RWPE2 (cell line): ENCODE data around the gene SIPA1L3.

Experiments used
- ATAC-seq: fragments of 200-7000 bp; cut with Tn5 transposase; 3 replicates; pipeline ENCODE4 v1.9.1; 2021; ENCODE audit warnings: low read depth
- DNase-seq: peaks from one replicate; pipeline ENCODE4 v3.0.0-alpha.2; 2020; ENCODE audit warnings: low spot score
- H3K27ac ChIP-seq: fragments of 450-650 bp; 2 replicates; pipeline ENCODE4 v1.5.1; 2017; ENCODE audit warnings: mild to moderate bottlenecking; ENCODE audit not compliant: poor library complexity, severe bottlenecking
- H3K27me3 ChIP-seq: fragments of 250-450 bp; sonication (Bioruptor Pico); 2 replicates; pipeline ENCODE4 v1.5.1; 2021; ENCODE audit warnings: mild to moderate bottlenecking, moderate library complexity; ENCODE audit not compliant: insufficient read depth, poor library complexity, severe bottlenecking
- H3K36me3 ChIP-seq: fragments of 250-450 bp; sonication (Bioruptor Pico); 2 replicates; pipeline ENCODE4 v1.5.1; 2020; ENCODE audit warnings: low read depth, mild to moderate bottlenecking, moderate library complexity
- H3K4me1 ChIP-seq: fragments of 250-450 bp; sonication (Bioruptor Pico); 2 replicates; pipeline ENCODE4 v1.5.1; 2021; ENCODE audit warnings: mild to moderate bottlenecking, moderate library complexity; ENCODE audit not compliant: insufficient read depth, poor library complexity, severe bottlenecking
- H3K4me3 ChIP-seq: fragments of 250-450 bp; sonication (Bioruptor Pico); 2 replicates; pipeline ENCODE4 v1.5.1; 2021; ENCODE audit warnings: mild to moderate bottlenecking, moderate library complexity; ENCODE audit not compliant: severe bottlenecking
- H3K9me3 ChIP-seq: fragments of 250-450 bp; sonication (Bioruptor Pico); 2 replicates; pipeline ENCODE4 v1.5.1; 2021; ENCODE audit warnings: mild to moderate bottlenecking, moderate library complexity; ENCODE audit not compliant: severe bottlenecking
- CTCF ChIP-seq: fragments of 450-650 bp; IDR thresholded peaks from one replicate; pipeline ENCODE4 v1.5.1; 2017; ENCODE audit warnings: mild to moderate bottlenecking, moderate library complexity; ENCODE audit not compliant: poor library complexity, severe bottlenecking

Gene SIPA1L3

GRCh38 chr19:37981785-37982475 lies 74.9 kb downstream of the SIPA1L3 start:
- no peaks in the 10 kb centered on the region for H3K27me3 ChIP-seq
- peak overlapping the region; percentile 99 for H3K27ac ChIP-seq
- peaks cover 9% of the 10 kb centered on the region for H3K36me3 ChIP-seq
- no peaks in the 10 kb centered on the region for H3K9me3 ChIP-seq
- DNase-seq = no peak
- TF ChIP-seq CTCF = no peak
- no peak overlapping the region for H3K4me3 ChIP-seq
- peaks cover 46% of the 10 kb centered on the region for H3K4me1 ChIP-seq
- no peak for ATAC-seq

- Histone ChIP-seq H3K4me3 (no peak overlapping the region), H3K9me3 (no peaks in the 10 kb centered on the region), H3K27ac (peak overlapping the region; percentile 99), H3K36me3 (peaks cover 9% of the 10 kb centered on the region), H3K27me3 (no peaks in the 10 kb centered on the region), H3K4me1 (peaks cover 43% of the 10 kb centered on the region)
- no peak for DNase-seq
- no peak for TF ChIP-seq CTCF
- ATAC-seq = no peak
These were observed 75.6 kb downstream of the SIPA1L3 start for GRCh38 chr19:37982655-37983054.

GRCh38 chr19:37983153-37983552 lies 76.1 kb downstream of the SIPA1L3 start:
- Histone ChIP-seq H3K27me3 (no peaks in the 10 kb centered on the region), H3K27ac (peak overlapping the region; percentile 99), H3K36me3 (peaks cover 9% of the 10 kb centered on the region), H3K4me3 (no peak overlapping the region), H3K9me3 (no peaks in the 10 kb centered on the region), H3K4me1 (peaks cover 38% of the 10 kb centered on the region)
- ATAC-seq (no peak), DNase-seq (no peak)
- no peak for TF ChIP-seq CTCF

- DNase-seq (no peak), ATAC-seq (no peak)
- H3K9me3 ChIP-seq = no peaks in the 10 kb centered on the region
- no peaks in the 10 kb centered on the region for H3K27me3 ChIP-seq
- no peak for TF ChIP-seq CTCF
- peaks cover 34% of the 10 kb centered on the region for H3K4me1 ChIP-seq
- peaks cover 9% of the 10 kb centered on the region for H3K36me3 ChIP-seq
- H3K27ac ChIP-seq = peak overlapping the region; percentile 99
- H3K4me3 ChIP-seq = no peak overlapping the region
These were observed 76.9 kb downstream of the SIPA1L3 start for GRCh38 chr19:37983916-37984315.

GRCh38 chr19:37986048-37986750 lies 79.2 kb downstream of the SIPA1L3 start:
- peaks cover 39% of the 10 kb centered on the region for H3K4me1 ChIP-seq
- peak overlapping the region; percentile 99 for H3K27ac ChIP-seq
- no peak for TF ChIP-seq CTCF
- H3K4me3 ChIP-seq = no peak overlapping the region
- DNase-seq = no peak
- H3K27me3 ChIP-seq = no peaks in the 10 kb centered on the region
- H3K9me3 ChIP-seq = no peaks in the 10 kb centered on the region
- no peaks in the 10 kb centered on the region for H3K36me3 ChIP-seq
- no peak for ATAC-seq
